Tibial artery (tissue), 4 donors: ENCODE results near the gene CHAC1.

Source experiments
- DNase-seq, 2 donors: peaks; one replicate each; pipeline ENCODE4 v3.0.0-alpha.2; 2019
- H3K27ac ChIP-seq, 2 donors: fragments of 200-600 bp; sonication (generic) in 1 of 2; 1 replicate in 1 of 2; 2 replicates in 1 of 2; pipeline ENCODE4 v1.5.1; 2018 to 2019; ENCODE audit warnings: mild to moderate bottlenecking in 1 of 2
- H3K27me3 ChIP-seq, 2 donors: fragments of 200-600 bp; sonication (generic) in 1 of 2; one replicate each; pipeline versions ENCODE4 v1.5.1 to v1.6.0; 2016 to 2019
- H3K36me3 ChIP-seq, 3 donors: fragments of 200-600 bp; sonication (generic) in 2 of 3; one replicate each; pipeline ENCODE4 v1.5.1; 2016 to 2019; ENCODE audit warnings: mild to moderate bottlenecking in 2 of 3
- H3K4me1 ChIP-seq, 4 donors: fragments of 200-600 bp; sonication (generic) in 2 of 4; 1 replicate in 3 of 4; 2 replicates in 1 of 4; pipeline ENCODE4 v1.5.1; 2016 to 2019
- H3K4me3 ChIP-seq, 2 donors: fragments of 200-600 bp; sonication (generic) in 1 of 2; 1 replicate in 1 of 2; 2 replicates in 1 of 2; pipeline ENCODE4 v1.5.1; 2018 to 2019; ENCODE audit warnings: mild to moderate bottlenecking in 2 of 2
- H3K9me3 ChIP-seq, 3 donors: fragments of 200-600 bp; sonication (generic) in 1 of 3; one replicate each; pipeline ENCODE4 v1.5.1; 2016 to 2019
- intact Hi-C: fragments of 100-400 bp; cut with DNase I; formaldehyde crosslinking; loops from one replicate; pipeline ENCODE4 v1.15.0; 2023; ENCODE audit warnings: low total_unique reads
- TF ChIP-seq, protein P1 (sequence below), 2 experiments: fragments of 200-600 bp in 1 of 2; fragments of 450-650 bp in 1 of 2; IDR thresholded peaks; one replicate each; pipeline ENCODE4 v1.5.1; 2017 to 2019; ENCODE audit warnings: antibody characterized with exemption in 2 of 2, mild to moderate bottlenecking in 1 of 2, moderate library complexity in 1 of 2

CHAC1 gene

DNA sequence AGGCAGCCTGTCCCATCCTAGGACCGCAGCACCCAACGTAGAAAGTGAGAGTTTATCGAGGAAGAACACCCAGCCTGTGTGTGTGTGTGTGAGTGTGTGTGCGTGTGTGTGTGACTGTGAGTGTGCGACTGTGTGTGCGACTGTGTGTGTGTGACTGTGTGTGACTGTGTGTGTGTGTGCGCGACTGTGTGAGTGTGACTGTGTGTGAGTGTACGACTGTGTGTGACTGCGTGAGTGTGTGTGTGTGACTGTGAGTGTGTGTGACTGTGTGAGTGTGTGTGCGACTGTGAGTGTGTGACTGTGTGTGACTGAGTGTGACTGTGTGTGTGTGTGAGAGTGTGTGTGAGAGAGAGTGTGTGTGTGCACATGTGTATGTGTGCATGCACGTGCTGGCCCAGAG lies 39.3 kb upstream of the CHAC1 start:
- Histone ChIP-seq H3K4me1 (peaks cover 0 to 10% (median 3%) of the 10 kb centered on the region in 4 donors), H3K27ac (no peak overlapping the region), H3K36me3 (no peaks in the 10 kb centered on the region), H3K9me3 (no peaks in the 10 kb centered on the region), H3K27me3 (no peaks in the 10 kb centered on the region), H3K4me3 (no peak overlapping the region)
- intact Hi-C loops: no loop called here
- TF ChIP-seq, protein P1, sequence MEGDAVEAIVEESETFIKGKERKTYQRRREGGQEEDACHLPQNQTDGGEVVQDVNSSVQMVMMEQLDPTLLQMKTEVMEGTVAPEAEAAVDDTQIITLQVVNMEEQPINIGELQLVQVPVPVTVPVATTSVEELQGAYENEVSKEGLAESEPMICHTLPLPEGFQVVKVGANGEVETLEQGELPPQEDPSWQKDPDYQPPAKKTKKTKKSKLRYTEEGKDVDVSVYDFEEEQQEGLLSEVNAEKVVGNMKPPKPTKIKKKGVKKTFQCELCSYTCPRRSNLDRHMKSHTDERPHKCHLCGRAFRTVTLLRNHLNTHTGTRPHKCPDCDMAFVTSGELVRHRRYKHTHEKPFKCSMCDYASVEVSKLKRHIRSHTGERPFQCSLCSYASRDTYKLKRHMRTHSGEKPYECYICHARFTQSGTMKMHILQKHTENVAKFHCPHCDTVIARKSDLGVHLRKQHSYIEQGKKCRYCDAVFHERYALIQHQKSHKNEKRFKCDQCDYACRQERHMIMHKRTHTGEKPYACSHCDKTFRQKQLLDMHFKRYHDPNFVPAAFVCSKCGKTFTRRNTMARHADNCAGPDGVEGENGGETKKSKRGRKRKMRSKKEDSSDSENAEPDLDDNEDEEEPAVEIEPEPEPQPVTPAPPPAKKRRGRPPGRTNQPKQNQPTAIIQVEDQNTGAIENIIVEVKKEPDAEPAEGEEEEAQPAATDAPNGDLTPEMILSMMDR (IDR thresholded peaks at IDR 0.05): no peak
- DNase-seq: no peak

DNA sequence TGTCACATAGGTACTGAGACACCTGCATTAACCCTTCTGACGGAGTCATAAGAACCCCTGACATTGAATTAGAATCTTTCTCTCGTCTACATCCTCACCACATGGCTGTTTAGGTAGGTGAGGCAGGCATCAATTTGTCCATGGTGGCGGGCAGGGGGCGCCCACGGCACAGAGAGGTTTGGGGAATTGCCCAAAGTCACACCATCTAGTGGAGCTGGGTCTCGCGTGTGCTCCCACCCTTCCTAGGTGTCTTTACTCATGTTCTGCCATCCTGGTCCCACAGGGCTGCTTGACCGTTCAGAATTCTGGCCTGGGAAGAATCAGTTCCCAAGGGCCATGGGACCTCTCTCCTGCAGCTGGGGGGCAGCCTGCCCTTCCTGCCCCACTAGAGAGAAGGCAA lies 38.8 kb upstream of the CHAC1 start:
- Histone ChIP-seq H3K27ac (no peak overlapping the region), H3K36me3 (no peaks in the 10 kb centered on the region), H3K27me3 (no peaks in the 10 kb centered on the region), H3K4me3 (no peak overlapping the region), H3K4me1 (peaks cover 0 to 6% (median 2%) of the 10 kb centered on the region in 4 donors), H3K9me3 (no peaks in the 10 kb centered on the region)
- TF ChIP-seq, protein P1 (IDR thresholded peaks at IDR 0.05): no peak
- no peak for DNase-seq
- intact Hi-C loops: no loop called here

DNA sequence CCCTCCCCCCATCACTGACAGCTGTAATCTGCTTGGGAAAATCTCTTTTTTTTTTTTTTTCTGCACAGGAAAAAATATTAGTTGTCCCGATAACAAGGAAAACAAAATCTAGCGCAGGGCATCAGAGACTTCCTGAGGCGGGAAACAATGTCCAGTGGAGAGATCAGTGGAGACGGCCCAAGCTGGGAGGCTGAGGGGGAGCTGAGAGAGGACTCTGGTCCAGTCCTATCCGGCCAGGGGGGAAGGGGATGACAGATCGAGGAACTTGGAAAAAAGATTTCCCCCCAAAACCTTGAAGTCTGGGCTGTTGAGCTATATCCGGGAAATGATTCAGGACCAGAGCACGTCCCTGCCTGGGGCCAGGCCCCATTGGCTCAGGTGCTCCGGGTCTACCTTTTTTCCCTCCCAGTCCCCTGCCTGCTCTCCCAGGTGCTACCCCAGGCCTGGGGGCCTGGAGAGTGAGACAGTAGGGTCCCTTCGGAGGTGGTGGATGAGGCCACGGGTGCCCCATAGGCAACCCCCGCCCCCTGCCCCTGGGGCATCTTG lies 38.1 kb upstream of the CHAC1 start:
- Histone ChIP-seq H3K9me3 (no peaks in the 10 kb centered on the region), H3K27me3 (no peaks in the 10 kb centered on the region), H3K4me1 (no peaks in the 10 kb centered on the region), H3K27ac (no peak overlapping the region), H3K36me3 (no peaks in the 10 kb centered on the region), H3K4me3 (no peak overlapping the region)
- TF ChIP-seq, protein P1 (IDR thresholded peaks at IDR 0.05): no peak
- no peak for DNase-seq
- intact Hi-C loops: no loop called here

DNA sequence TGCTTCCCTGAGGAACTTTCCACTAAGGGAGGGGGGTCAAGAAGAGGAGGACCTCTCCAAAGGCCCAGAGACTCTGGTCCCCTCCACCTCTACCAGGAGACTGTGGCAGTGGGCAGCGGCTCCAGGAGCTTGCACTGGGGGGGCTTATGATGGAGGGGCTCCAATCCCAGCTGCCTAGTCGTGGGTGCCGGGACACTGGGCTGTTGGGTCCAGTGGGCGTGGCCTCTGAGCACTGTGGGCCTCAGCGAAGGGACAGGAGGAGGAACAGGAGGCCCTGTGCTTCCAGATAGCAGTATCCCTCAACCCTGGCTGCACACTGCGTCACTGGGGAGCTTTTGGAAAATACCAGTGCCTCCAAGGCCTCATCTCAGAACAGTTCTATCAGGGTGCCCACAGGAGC lies 37.6 kb upstream of the CHAC1 start:
- DNase-seq: no peak
- Histone ChIP-seq H3K27ac (no peak overlapping the region), H3K27me3 (no peaks in the 10 kb centered on the region), H3K4me3 (no peak overlapping the region), H3K36me3 (no peaks in the 10 kb centered on the region), H3K4me1 (no peaks in the 10 kb centered on the region), H3K9me3 (no peaks in the 10 kb centered on the region)
- intact Hi-C loops: no loop called here
- TF ChIP-seq, protein P1 (IDR thresholded peaks at IDR 0.05): no peak

DNA sequence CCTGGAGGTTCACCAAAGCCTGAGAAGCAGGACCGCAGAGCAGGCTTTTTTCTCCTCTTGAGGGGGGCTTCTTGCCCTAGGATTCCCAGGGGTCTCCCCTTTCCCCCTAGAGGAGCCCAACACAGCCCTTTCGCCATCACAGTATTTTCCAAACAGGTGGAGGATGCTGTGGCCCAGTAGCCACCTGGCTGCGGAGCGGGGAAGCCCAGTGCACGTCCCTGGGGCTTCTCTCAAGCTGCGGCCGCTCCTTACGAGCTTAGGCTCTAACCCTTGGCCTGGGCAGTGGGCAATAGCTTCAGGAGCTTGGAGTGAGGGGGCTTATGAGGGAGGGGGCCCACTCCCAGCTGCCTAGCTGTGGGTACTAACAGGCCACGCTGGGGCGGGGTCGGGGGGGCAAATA lies 35.7 kb upstream of the CHAC1 start:
- Histone ChIP-seq H3K4me1 (no peaks in the 10 kb centered on the region), H3K27ac (no peak overlapping the region), H3K9me3 (no peaks in the 10 kb centered on the region), H3K4me3 (no peak overlapping the region), H3K36me3 (no peaks in the 10 kb centered on the region), H3K27me3 (no peaks in the 10 kb centered on the region)
- TF ChIP-seq, protein P1 (IDR thresholded peaks at IDR 0.05): no peak
- no peak for DNase-seq
- intact Hi-C loops: no loop called here
